Embryonic facial prominence (tissue), 1 donor: ENCODE data around the gene ADGRG2.
"Not testable (repeated sequence)": the region's sequence is repeated elsewhere in the genome, so short reads cannot be mapped to it uniquely, and the experiment has no call there.

Source experiments
- DNase-seq: peaks from one replicate; pipeline ENCODE4 v3.0.0-alpha.2; 2016; ENCODE audit errors: extremely low spot score

ADGRG2 gene

DNA sequence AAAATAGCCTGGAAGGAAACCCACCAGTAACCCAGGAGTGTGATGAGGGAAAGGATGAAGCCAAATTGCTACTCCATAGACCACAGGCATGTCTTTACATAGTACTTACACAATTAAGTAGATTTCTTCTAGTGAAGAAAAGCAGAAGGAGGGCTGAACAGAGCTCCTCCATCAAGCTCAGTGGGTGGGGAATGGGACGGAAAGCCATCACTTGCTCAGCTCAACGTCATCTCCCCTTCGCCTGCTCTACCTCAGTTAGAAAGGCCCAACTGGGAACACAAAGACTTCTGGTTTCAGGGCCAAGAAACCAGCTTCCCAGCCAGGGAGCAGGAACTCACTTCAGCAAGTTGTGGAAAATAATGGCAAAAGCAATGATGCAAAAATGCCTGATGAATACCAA lies 36.6 kb downstream of the ADGRG2 start:
- no peak for DNase-seq

DNA sequence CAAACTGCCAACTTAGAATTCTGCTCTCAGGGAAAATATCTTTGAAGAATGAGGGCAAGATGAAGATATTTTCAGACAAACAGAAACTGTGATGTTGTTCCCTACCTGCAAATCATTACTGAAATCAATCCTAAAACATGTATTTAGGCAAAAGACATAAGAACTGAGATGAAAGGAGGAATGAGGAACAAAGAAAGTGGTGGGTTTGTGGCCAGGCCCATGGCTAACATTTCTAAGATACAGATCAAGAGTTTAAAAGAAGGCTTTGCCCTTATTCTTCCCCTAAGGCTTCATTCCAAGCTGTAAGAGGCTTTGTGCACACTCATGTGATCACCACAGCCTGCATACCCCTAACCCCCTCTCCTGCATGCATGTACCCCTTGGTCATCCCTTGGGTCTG lies 46.5 kb downstream of the ADGRG2 start:
- no peak for DNase-seq

DNA sequence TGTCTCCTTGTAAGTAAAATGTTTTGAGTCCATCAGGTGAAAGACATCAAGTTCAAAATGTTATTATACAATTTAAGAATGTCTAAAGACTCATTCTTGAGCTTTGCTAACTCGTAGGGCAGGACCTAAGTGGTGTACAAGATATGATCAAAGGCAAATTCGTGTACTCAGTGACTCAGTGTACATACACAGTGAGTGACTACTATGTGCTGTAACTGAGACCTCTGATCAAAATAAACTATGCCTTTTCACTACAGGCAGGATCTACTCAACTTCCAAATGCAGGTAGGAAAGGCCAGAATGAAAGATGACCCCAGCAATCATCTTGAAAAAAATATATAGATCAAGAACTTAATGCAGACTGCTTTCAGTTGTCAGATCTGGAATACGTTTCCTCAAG lies 49.9 kb downstream of the ADGRG2 start:
- DNase-seq, result no peak

DNA sequence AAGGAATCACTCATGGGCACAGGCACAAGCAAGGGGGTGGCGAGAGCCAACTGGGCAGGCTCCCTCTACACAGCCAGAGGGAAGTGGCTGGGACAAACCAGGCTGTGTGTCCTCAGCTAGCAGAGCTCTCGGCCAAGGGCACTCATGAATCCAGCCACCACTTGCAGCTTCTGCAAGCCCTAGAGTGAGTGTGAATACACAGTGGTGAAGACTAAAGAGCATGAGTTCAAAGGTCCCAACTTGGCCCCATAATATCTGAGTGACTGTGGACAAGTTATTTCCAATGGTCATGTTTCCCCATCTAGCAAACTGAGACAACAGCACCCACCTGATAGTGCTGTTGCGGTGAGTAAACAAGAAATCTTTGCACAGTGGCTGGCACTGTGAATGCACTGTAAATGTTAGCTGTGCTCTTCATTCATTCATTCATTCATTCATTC lies 51.7 kb downstream of the ADGRG2 start:
- no peak for DNase-seq

DNA sequence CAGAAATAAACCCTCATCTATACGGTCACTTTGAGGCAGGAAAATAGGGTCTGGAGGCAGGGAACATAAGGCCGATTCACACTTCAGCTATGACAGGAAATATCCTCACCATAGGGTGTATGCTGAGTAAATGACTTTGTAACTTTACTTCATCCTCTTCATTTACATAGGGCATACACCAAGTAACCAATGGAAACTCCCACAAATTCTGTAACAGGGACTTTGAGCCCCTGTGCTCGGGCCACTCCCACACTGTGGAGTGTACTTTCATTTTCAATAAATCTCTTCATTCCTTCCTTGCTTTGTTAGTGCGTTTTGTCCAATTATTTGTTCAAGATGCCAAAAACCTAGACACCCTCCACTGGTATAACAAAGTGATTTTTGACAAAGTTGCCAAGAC lies 55.3 kb downstream of the ADGRG2 start:
- DNase-seq, result not testable (repeated sequence)

DNA sequence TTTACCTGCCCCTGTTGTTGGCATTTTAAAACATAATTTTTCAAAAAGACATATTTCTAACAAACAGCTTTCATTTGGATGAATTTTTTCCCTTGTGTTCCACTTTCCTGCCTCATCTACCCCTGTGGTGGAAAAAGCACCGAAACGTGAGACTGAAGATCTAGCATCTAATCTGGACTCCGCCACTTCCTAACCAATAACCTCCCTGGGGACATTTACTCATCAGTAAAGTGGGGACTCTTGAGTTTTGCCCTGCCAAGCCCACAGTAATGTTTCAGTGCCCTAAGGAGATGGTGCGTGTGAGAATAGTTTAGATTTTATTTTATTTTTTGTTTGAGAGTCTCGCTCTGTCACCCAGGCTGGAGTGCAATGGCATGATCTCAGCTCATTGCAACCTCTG lies 56.7 kb downstream of the ADGRG2 start:
- no peak for DNase-seq

DNA sequence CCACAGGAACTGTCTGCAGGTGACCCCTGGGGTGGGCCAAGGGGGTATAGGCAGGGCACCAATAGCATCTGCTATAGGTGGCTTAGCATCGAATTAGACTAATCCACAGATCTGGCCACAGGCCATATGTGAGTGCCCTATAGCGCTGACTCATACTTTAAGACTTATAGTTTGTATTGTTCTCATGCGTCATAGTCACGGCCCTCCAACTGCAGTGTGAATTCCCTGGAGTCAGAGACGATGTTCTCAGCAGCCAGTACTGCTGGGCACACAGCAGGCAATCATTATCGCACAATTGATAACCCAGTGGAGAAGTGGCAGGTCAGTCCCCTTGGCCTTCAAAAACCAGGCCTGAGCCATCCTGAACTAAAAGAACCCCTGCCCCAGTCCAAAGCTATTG lies 58.1 kb downstream of the ADGRG2 start:
- no peak for DNase-seq

DNA sequence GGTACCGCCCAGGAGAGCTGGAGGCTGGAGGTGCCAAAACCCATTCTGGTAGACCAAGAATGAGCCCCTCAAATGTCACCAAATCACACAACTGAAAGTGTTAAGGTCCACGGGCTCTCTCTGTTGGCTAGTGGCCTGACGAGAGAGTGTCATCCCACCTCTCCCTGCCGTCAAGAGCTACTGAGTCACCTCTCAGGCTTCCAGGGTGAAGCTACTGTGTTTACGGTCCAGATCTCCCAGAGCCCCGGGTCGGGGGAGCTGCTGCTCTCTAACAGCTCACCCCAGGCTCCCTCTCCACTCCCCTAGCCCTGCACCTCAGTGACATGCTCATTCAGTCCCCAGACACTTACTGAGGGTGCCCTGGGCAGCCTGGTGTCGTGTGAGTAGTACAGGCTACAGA lies 59.2 kb downstream of the ADGRG2 start:
- no peak for DNase-seq

DNA sequence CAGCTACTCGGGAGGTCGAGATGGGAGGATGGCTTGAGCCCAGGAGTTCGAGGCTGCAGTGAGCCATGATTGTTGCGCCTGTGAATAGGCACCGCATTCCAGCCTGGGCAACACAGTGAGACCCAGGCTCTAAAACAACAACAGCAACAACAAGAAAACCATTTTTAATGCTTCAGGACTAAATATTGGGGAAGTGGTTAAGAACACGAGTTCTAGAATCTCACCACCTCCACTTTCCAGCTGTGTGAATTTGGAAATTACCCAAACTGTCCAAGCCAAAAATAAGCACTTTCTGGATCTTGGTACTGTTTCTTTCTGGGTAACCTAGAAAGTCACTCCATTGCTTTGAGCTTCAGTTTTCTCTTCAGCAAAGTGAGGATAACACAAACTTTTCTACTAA lies 63.2 kb downstream of the ADGRG2 start:
- no peak for DNase-seq

DNA sequence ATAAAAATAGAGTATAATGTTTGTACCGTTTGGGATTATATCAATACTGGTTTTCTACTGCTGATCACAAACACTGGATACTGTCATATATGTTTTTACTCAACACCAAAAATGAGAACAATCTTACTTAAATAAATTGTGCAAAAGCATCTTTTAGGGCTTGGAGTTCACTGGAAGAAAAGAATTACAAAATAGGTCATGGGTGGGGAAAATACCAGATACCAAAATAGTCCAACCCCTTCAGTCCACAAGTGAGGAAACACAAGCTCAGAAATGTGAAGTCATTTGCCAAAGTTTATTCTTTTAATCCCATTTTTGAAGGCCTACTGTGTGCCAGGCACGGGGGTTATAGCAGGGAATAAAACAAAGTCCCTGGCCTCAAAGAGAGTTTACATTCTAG lies 64.4 kb downstream of the ADGRG2 start:
- no peak for DNase-seq

DNA sequence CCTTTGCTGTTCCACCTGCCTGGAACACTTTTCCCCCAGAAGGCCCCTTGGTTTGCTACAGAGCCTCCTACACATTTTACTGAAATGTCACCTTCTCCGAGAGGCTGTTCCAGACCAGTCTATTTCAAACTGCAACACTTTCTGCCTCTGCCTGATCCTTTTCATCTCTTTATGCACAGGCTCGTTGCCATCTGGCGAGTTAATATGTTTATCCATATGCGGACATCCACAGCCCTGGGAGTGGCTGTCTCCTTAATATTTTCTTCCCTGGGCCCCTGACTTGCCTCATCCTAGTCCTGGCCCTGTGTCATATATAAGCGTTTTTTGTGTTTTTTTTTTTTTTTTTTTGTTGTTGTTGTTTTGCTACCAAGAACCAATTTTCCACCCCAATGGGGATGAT lies 73.2 kb downstream of the ADGRG2 start:
- no peak for DNase-seq

DNA sequence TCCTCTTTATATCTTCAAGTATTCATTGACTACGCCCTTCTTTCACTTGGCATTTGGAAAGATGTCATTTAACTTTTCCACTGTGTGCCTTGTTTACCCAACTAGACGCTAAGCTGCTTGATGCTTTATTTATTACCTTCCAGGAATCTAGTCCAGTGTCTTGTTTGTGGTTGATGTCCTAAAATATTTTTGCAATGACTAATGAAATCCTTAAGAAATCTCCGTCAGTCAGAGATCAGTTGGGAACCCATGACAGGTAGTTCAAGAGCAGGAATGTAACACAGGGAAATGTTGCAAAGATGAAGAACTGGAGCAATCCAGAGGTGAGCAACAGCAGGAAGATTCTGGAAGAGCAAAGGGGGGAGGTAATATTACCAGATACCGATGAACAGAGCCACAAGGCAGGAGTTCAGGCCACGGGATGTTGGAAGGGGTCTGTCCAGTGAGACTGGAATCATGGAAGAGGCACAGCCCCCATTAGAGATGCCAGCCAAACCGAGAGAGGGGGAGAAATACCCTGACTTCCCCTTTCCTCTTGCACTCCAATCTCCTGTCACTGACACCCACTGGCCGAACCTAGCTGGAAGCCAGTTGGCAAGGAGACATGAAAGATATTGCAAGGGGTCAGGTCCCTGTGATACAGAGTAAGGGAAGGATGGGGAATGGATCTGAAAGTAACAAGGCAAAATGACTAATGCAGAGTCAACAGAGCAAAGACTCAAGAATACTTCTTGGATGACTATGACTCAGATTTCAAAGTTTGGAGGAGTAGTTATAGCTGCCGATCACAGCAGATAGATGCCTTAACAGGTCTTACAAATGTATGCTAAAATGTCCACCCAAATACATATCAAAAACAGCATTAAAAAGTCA lies 75.7 kb downstream of the ADGRG2 start:
- no peak for DNase-seq

DNA sequence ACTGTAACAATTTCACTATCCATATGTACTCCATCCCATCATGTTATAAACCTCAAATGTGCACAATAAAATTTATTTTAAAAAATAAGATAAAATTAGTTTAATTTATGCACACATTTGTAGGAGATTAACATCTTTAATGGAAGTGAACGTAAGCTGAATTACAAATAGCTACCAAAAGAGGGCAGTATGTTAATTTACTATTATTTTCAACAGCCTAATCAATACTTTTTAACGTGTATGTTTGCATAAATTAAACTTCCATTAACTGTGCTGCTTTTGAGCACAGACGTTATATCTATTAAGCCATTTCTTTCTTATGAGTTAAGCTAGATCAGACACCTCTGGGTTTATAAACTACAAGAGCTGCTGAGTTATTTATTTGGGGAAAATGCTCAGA lies 81.9 kb downstream of the ADGRG2 start:
- DNase-seq, result no peak

DNA sequence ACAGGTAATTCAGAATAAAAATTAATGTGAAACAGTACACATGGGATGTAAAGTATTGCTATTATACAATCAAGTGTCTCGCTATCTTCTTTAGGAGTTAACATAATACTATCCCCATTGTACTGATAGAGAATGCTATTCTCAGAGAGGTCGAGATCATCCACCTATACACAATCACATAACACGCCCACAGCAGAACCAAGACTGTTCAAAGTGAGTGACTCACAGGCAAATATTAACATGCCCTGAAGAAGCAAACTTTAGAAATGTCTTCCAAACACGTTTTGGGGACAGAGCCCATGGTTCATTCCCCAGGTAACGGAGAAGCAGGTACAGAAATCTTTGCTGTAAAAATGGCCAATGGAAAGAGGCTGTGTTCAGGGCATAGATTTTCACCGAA lies 88.2 kb downstream of the ADGRG2 start:
- DNase-seq, result no peak

DNA sequence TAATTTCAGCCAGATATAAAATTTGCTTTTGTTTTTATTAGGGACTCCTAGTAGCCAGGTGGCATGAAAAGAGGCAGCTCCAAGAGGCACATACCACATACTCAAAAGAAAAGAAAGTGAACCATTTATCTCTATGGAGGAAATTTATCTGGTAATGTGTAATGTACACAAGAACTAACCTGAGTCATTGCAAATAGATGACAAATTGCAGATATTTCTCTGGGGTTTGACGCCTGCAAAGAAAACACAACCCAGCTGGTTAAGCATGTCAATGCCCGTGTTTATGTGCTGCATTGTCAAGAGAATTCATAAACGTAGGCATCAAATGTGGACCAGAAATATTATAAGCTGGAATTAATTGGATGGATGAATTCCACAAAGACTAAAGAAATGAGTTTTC lies 91.5 kb downstream of the ADGRG2 start:
- DNase-seq, result no peak

DNA sequence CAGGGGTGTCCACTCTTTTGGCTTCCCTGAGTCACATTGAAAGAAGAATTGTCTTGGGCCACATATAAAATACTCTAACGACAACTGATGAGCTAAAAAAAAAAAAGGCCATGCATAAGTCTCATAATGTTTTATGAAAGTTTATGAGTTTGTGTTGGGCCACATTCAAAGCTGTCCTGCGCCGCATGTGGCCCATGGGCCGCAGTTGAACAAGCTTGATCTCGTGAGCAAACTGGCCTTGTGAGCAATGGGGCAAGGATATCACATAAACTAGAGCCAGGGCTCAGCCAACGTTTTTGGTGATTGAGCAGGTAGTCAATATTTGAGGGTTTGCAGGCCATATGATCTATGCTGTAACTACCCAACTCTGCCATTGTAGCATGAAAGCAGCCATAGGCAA lies 93.7 kb downstream of the ADGRG2 start:
- DNase-seq, result no peak

DNA sequence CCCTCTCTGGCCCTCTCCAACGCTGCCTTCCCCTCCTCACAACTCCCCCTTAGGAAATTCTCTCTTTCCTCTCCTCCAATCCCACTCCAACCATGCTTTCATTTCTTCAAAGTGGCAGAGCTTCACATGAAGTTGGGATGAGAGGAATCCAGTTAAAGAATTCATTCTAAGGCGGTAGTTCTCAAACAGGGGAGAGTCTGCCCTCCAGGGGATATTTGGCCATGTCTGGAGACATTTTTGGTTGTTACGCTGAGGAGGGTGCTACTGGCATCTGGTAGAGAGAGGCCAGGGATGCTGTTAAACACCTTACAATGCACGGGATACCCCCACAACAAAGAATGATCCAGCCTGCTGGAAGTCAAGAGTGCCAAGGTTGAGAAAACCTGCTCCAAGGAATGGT lies 97.9 kb downstream of the ADGRG2 start:
- no peak for DNase-seq

DNA sequence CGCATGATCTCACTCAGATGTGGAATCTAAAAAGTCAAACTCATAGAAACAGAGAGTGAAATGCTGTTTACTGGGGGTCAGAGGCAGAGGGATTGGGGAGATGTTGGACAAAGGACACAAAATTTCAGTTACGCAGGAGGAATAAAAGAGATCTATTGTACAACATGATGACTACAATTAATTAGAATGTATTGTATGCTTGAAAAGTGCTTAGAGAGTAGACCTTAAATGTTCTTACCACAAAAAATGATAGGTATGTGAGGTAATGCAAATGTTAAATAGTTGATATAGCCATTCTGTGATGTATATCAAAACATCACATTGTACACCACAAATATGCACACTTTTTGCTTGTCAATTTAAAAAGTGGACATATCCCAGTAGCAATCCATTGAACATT lies 102.3 kb downstream of the ADGRG2 start:
- no peak for DNase-seq

DNA sequence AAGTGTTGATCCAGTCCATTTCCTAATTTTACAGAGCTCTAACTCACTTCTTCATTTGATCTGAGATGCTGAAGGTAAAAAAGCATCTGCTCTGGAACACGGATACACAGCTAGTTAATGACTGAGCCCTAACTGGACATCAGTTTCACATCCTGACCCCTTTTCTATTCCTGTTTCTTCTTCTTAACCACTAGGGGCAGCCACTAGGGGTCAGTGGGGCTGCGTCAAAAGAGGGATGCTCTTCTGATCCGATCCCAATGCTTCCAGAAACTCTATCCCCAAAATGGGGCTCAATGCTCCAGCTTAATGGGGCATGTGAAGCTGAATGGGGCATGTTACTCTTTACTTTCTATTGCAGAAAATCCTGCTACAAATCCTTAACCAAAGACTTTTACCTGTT lies 105.0 kb downstream of the ADGRG2 start:
- no peak for DNase-seq

DNA sequence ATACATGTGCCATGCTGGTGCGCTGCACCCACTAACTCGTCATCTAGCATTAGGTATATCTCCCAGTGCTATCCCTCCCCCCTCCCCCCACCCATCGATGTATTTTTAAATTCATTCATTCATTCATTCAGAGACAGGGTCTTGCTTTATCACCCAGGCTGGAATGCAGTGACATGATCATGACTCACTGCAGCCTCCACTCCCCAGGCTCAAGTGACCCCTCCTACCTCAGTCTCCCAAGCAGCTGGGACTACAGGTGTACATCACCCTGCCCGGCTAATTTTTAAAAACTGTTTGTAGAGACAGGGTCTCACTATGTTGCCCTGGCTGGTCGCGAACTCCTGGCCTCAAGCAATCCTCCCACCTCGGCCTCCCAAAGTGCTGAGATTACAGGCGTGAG lies 105.7 kb downstream of the ADGRG2 start:
- not testable (repeated sequence) for DNase-seq

DNA sequence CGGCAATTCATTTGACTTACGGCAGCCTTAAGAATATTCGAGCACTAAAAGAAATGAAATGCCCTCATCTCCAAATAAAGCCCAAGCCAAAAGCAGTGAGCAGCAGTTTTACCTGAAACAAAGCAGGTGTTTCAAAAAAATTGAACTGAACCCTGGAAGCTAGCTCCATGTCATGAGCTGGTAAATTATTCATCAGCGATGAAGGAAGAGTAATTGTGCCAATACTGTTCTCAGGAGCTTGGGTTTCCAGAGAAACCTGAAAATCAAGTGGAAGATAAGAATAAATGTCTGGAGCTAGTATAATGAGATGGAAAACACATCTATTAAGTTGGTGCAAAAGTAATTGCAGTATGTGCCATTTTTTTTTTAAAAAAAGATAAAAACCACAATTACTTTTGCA lies 114.4 kb downstream of the ADGRG2 start:
- no peak for DNase-seq

DNA sequence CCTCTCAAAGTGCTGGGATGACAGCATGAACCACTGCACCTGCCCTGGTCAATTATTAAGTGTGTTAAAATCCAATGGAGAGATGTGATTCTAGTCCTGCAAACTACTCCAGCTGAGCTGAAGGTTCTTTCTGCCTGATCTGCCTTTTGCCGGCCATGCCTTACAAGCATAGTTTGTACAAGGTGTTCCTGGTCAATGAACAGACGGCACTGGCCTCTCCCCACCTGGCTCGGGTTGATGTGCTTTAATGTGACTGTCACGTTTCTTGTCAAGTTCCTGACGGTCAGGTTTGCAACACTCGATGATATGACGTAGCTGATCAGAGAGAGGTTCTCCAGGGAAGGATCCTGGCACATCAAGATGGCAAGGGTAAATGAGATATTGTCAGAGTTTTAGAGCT lies 115.3 kb downstream of the ADGRG2 start:
- DNase-seq, result no peak

DNA sequence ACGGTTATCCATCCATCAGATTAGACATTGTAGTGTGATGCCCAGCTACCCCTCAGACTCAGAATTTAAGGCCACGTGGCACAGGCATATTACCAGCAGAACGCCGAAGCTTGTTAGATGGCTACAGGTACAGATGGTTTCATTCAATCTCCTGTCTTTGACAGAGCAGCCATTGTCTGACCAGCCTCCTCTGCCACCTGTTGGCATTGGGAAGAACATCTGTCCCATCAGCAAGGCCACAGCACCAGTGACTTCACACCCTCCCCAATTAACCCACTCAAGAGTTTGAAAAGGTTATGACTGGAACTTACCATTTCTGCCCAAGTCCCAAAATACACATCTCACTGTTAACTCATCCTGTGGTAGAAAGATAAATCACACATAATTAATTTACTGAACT lies 116.4 kb downstream of the ADGRG2 start:
- no peak for DNase-seq

DNA sequence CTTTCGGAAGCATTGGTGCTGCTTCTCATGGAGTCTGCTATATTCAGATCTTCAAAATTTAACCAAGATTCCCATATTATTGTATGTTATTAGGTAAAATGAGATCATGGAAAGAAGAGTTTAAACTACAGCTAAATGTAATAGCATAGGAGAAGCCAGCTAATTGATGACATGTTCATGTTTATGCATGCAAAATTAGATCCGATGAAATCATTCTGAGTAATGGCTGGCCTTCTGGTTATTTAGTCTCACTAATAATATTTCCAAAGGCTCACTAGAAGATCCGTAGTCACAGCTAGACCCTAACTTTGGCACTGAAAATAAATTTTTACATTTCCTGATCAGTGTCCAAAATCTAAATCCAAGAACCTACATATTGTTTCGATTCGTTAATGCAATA lies 118.5 kb downstream of the ADGRG2 start:
- DNase-seq, result no peak
